KMS-11 (cell line): Measurements from ENCODE around the gene USH2A.

Source experiments
- H2AFZ ChIP-seq: fragments of 200-600 bp; sonication (generic); 2 replicates; pipeline ENCODE4 v1.6.1; 2016; ENCODE audit warnings: antibody characterized with exemption, mixed run types, low read depth
- H3K27ac ChIP-seq: fragments of 200-600 bp; sonication (generic); 2 replicates; pipeline ENCODE4 v1.6.1; 2016; ENCODE audit warnings: mild to moderate bottlenecking, mixed run types
- H3K27me3 ChIP-seq: fragments of 200-600 bp; sonication (generic); 2 replicates; pipeline ENCODE4 v1.6.1; 2017; ENCODE audit warnings: mild to moderate bottlenecking, low read depth, mixed run types, moderate library complexity; ENCODE audit not compliant: insufficient read depth
- H3K36me3 ChIP-seq: fragments of 200-600 bp; sonication (generic); 2 replicates; pipeline ENCODE4 v1.6.1; 2017; ENCODE audit warnings: mild to moderate bottlenecking, mixed run types; ENCODE audit not compliant: insufficient read depth
- H3K4me1 ChIP-seq: fragments of 200-600 bp; sonication (generic); 2 replicates; pipeline ENCODE4 v1.6.1; 2016; ENCODE audit warnings: mild to moderate bottlenecking, low read depth, mixed run types; ENCODE audit not compliant: poor library complexity, severe bottlenecking
- H3K4me2 ChIP-seq: fragments of 200-600 bp; sonication (generic); 2 replicates; pipeline ENCODE4 v1.7.0; 2016; ENCODE audit warnings: mild to moderate bottlenecking, mixed run types
- H3K4me3 ChIP-seq: fragments of 200-600 bp; sonication (generic); IDR thresholded peaks from 2 replicates; pipeline ENCODE4 v1.6.1; 2017; ENCODE audit warnings: low read depth, low read length, mixed read lengths; ENCODE audit not compliant: insufficient read depth
- H3K79me2 ChIP-seq: fragments of 200-600 bp; sonication (generic); 2 replicates; pipeline ENCODE4 v1.6.1; 2016; ENCODE audit warnings: low read depth, mixed run types; ENCODE audit not compliant: insufficient read depth
- H3K9ac ChIP-seq: fragments of 200-600 bp; sonication (generic); 2 replicates; pipeline ENCODE4 v1.6.1; 2016; ENCODE audit warnings: mild to moderate bottlenecking, mixed run types
- H4K20me1 ChIP-seq: fragments of 200-600 bp; sonication (generic); 2 replicates; pipeline ENCODE4 v1.6.1; 2016; ENCODE audit warnings: mild to moderate bottlenecking, mixed run types; ENCODE audit not compliant: insufficient read depth
- TF ChIP-seq, protein P1 (sequence below): fragments of 200-600 bp; sonication (generic); conservative IDR thresholded peaks from 2 replicates; pipeline ENCODE4 v1.6.1; 2017; ENCODE audit warnings: low read depth, mild to moderate bottlenecking, antibody characterized with exemption, low read length, moderate library complexity, mixed read lengths

Gene USH2A, protein sequence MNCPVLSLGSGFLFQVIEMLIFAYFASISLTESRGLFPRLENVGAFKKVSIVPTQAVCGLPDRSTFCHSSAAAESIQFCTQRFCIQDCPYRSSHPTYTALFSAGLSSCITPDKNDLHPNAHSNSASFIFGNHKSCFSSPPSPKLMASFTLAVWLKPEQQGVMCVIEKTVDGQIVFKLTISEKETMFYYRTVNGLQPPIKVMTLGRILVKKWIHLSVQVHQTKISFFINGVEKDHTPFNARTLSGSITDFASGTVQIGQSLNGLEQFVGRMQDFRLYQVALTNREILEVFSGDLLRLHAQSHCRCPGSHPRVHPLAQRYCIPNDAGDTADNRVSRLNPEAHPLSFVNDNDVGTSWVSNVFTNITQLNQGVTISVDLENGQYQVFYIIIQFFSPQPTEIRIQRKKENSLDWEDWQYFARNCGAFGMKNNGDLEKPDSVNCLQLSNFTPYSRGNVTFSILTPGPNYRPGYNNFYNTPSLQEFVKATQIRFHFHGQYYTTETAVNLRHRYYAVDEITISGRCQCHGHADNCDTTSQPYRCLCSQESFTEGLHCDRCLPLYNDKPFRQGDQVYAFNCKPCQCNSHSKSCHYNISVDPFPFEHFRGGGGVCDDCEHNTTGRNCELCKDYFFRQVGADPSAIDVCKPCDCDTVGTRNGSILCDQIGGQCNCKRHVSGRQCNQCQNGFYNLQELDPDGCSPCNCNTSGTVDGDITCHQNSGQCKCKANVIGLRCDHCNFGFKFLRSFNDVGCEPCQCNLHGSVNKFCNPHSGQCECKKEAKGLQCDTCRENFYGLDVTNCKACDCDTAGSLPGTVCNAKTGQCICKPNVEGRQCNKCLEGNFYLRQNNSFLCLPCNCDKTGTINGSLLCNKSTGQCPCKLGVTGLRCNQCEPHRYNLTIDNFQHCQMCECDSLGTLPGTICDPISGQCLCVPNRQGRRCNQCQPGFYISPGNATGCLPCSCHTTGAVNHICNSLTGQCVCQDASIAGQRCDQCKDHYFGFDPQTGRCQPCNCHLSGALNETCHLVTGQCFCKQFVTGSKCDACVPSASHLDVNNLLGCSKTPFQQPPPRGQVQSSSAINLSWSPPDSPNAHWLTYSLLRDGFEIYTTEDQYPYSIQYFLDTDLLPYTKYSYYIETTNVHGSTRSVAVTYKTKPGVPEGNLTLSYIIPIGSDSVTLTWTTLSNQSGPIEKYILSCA (N-terminal part only)

DNA sequence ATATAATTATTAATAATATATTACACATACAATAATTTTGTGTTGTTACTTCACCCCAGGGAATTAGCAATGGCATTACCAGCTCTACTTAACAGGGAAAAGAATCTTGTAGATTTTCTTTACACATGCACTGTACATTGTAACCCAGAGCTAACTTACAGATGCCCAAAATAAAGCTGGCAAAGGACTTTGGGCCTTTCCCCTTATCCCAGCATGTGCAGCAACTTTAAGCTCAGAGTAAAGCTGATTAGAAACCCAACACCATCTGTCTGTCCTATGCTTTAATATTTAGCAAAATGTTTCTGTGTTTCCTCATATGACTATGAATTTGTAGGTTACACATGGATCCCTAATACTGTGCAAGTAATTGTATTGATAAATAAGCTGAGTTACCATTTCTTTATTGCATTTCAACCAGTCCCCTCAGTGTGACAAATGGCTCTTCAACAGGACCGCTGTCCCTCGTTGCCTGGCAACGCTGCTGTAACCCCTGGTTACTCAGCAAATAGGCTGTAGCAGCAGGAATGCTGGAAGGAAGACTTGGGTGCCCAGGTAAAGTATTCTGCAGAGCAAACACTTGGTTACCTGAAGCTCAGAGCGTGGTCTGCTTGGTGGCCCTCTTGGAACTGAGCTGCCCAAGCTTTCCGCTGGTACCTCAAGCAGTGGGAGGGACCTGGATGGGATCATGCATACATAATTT lies at the start of gene USH2A:
TSS of gene USH2A (minus strand) at position 628 of the 700 bp plus-strand sequence. CDS start 1,112 bp downstream, outside the sequence.
- Histone ChIP-seq H3K27me3 (no peaks in the 10 kb centered on the region), H3K4me1 (no peaks in the 10 kb centered on the region), H3K36me3 (no peaks in the 10 kb centered on the region), H3K9ac (no peak within 1 kb of the TSS), H3K79me2 (no peaks in the 10 kb centered on the region), H3K4me2 (no peak within 1 kb of the TSS), H3K4me3 (no peak within 1 kb of the TSS), H2AFZ (no peak within 1 kb of the TSS), H3K27ac (no peak within 1 kb of the TSS), H4K20me1 (no peaks in the 10 kb centered on the region)
- TF ChIP-seq, protein P1, sequence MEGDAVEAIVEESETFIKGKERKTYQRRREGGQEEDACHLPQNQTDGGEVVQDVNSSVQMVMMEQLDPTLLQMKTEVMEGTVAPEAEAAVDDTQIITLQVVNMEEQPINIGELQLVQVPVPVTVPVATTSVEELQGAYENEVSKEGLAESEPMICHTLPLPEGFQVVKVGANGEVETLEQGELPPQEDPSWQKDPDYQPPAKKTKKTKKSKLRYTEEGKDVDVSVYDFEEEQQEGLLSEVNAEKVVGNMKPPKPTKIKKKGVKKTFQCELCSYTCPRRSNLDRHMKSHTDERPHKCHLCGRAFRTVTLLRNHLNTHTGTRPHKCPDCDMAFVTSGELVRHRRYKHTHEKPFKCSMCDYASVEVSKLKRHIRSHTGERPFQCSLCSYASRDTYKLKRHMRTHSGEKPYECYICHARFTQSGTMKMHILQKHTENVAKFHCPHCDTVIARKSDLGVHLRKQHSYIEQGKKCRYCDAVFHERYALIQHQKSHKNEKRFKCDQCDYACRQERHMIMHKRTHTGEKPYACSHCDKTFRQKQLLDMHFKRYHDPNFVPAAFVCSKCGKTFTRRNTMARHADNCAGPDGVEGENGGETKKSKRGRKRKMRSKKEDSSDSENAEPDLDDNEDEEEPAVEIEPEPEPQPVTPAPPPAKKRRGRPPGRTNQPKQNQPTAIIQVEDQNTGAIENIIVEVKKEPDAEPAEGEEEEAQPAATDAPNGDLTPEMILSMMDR = no peak

DNA sequence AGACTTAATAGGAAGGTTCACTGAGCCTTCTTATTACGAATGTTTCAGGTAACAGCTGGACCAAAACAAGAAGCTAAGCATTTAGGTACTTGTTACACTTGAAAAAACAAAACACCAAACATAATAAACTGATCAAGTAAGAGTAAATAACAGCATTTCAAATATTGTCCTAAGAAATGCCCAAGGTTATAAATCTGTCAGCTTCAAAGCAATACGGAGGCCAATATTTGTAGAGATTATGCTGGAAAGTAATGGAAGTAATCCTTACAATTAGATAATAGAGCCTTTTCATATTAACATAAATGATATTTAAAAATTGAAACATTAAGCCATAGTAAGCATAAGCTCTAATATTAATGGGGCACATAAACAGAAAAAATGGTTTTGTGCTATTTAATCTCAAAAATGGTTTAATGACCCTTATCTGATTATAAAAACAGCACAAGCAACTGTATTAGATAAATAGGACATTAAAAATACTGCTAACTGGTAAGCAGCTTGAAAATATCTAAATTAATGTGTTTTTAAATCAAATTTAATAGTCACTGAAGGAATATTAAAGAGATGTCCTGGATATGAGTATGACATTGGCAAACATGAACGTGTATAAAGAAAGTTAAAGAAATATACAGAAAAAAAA lies 43.0 kb upstream of the USH2A start:
- no peaks in the 10 kb centered on the region for H3K79me2 ChIP-seq
- H3K4me2 ChIP-seq = no peak overlapping the region
- no peaks in the 10 kb centered on the region for H4K20me1 ChIP-seq
- no peaks in the 10 kb centered on the region for H3K36me3 ChIP-seq
- H3K4me1 ChIP-seq = no peaks in the 10 kb centered on the region
- H3K27me3 ChIP-seq = no peaks in the 10 kb centered on the region
- no peak overlapping the region for H2AFZ ChIP-seq
- TF ChIP-seq, protein P1 = no peak
- H3K27ac ChIP-seq = no peak overlapping the region
- H3K9ac ChIP-seq = no peak overlapping the region
- H3K4me3 ChIP-seq = no peak overlapping the region

DNA sequence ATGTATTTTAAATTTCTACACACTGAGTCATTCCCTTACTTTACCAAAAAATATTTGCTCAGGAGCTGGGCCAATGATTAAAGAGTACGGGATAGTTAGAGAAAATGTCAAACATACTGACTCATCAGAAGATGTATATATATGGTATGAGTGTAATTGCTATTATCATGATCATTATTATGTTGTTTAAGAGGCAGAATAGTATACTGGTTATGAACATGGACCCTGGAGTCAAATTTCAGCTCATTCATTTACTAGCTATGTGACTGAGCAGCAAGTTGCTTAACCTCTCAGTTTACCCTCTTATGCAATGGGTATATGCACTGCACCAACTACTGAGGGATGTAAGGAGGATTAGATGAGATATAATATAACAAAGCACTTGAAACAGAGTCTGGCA lies 41.2 kb upstream of the USH2A start:
- H3K27ac ChIP-seq = no peak overlapping the region
- no peaks in the 10 kb centered on the region for H3K79me2 ChIP-seq
- no peaks in the 10 kb centered on the region for H3K27me3 ChIP-seq
- H2AFZ ChIP-seq = no peak overlapping the region
- H3K9ac ChIP-seq = no peak overlapping the region
- H4K20me1 ChIP-seq = no peaks in the 10 kb centered on the region
- TF ChIP-seq, protein P1 = no peak
- H3K4me3 ChIP-seq = no peak overlapping the region
- no peaks in the 10 kb centered on the region for H3K4me1 ChIP-seq
- H3K4me2 ChIP-seq = no peak overlapping the region
- no peaks in the 10 kb centered on the region for H3K36me3 ChIP-seq
